GM12878 (cell line): ENCODE results near the gene DPF3. TPM values are rescaled to one million over a fixed set of nuclear protein-coding genes. Genes with fewer than 3 reads are reported as not detected.

Experiments
- ATAC-seq: fragments of 200-7000 bp; cut with Tn5 transposase; 3 replicates; pipeline ENCODE4 v1.9.1; 2020; ENCODE audit warnings: mild to moderate bottlenecking, moderate library complexity
- BruUV-seq: library from RNA; stranded (reverse); fragments of 400-500 nt; replicated peaks from 2 replicates; lab custom pipeline; 2021; lab: Mats Ljungman, UMichigan
- CTCF ChIA-PET: fragments of 300-600 bp; sonication (Branson Sonifier 250); formaldehyde crosslinking; extraction: SDS; loops from one replicate; lab custom pipeline; 2021; ENCODE audit warnings: inconsistent platforms; lab: Yijun Ruan, JAX
- POLR2A ChIA-PET: fragments of 350-600 bp; formaldehyde crosslinking; extraction: SDS; loops from one replicate; lab custom pipeline; 2021; ENCODE audit warnings: inconsistent platforms; lab: Charles Lee
- RAD21 ChIA-PET: fragments of 300-600 bp; sonication (Branson Sonifier 250); formaldehyde crosslinking; loops from one replicate; lab custom pipeline; 2023; ENCODE audit warnings: antibody characterized with exemption; ENCODE audit not compliant: unreplicated experiment; lab: Charles Lee
- SMC1A ChIA-PET: fragments of 300-600 bp; sonication (Branson Sonifier 250); formaldehyde crosslinking; loops from one replicate; lab custom pipeline; 2023; ENCODE audit not compliant: unreplicated experiment, uncharacterized antibody; lab: Charles Lee
- DNase-seq: peaks from one replicate; pipeline ENCODE4 v3.0.0-alpha.2; 2011; ENCODE audit warnings: low read depth, low spot score
- FAIRE-seq: peaks from 3 replicates; lab custom pipeline; 2011; peaks lifted over from hg19 to GRCh38; lab: Jason Lieb, UNC
- H2AFZ ChIP-seq: 2 replicates; pipeline ENCODE4 v1.6.0; 2011; ENCODE audit warnings: low read depth, low read length, control low read depth; ENCODE audit not compliant: control insufficient read depth
- H3K27ac ChIP-seq: 2 replicates; pipeline ENCODE4 v1.5.1; 2011; ENCODE audit warnings: control low read depth; ENCODE audit not compliant: control insufficient read depth, insufficient read depth
- H3K27me3 ChIP-seq, 2 experiments: replicated peaks in 1 of 2; 2 replicates each; pipeline versions ENCODE4 v1.6.0 to v1.6.1; 2011; ENCODE audit warnings: low read length in 1 of 2; ENCODE audit not compliant: control insufficient read depth in 2 of 2, insufficient read depth in 2 of 2
- H3K36me3 ChIP-seq, 2 experiments: 2 replicates each; pipeline ENCODE4 v1.5.1; 2011; ENCODE audit warnings: low read length in 1 of 2; ENCODE audit not compliant: control insufficient read depth in 2 of 2, insufficient read depth in 2 of 2
- H3K4me1 ChIP-seq: 2 replicates; pipeline ENCODE4 v1.6.1; 2011; ENCODE audit warnings: mild to moderate bottlenecking, low read length, moderate library complexity, mixed read lengths; ENCODE audit not compliant: control insufficient read depth, insufficient read depth
- H3K4me2 ChIP-seq: 2 replicates; pipeline ENCODE4 v1.6.0; 2011; ENCODE audit warnings: control low read depth; ENCODE audit not compliant: control insufficient read depth, insufficient read depth
- H3K4me3 ChIP-seq: fragments of 200-600 bp; sonication (generic); 2 replicates; pipeline ENCODE4 v1.5.1; 2016
- H3K79me2 ChIP-seq: 2 replicates; pipeline ENCODE4 v1.6.0; 2011; ENCODE audit warnings: low read length; ENCODE audit not compliant: control insufficient read depth, insufficient read depth
- H3K9ac ChIP-seq: 2 replicates; pipeline ENCODE4 v1.8.0; 2011; ENCODE audit warnings: low read length, control low read depth, mixed read lengths; ENCODE audit not compliant: control insufficient read depth, insufficient read depth
- H3K9me3 ChIP-seq: replicated peaks from 3 replicates; pipeline ENCODE4 v1.5.1; 2011; ENCODE audit warnings: mild to moderate bottlenecking, low read length; ENCODE audit not compliant: control insufficient read depth, insufficient read depth
- H4K20me1 ChIP-seq: 2 replicates; pipeline ENCODE4 v1.6.0; 2011; ENCODE audit not compliant: control insufficient read depth, insufficient read depth
- BHLHE40 ChIP-seq, 2 experiments: fragments of 450-650 bp in 1 of 2; IDR thresholded peaks; 2 replicates each; pipeline ENCODE4 v1.6.1; 2011 to 2017; ENCODE audit warnings: low read depth in 2 of 2, borderline replicate concordance in 1 of 2, improper control_type of control experiment in 1 of 2, low read length in 1 of 2, mild to moderate bottlenecking in 1 of 2
- EP300 ChIP-seq, 2 experiments: fragments of 150-350 bp in 1 of 2; IDR thresholded peaks; 2 replicates each; pipeline ENCODE4 v1.6.1; 2011 to 2012; ENCODE audit warnings: low read depth in 2 of 2, low read length in 2 of 2, borderline replicate concordance in 1 of 2, improper control_type of control experiment in 1 of 2, inconsistent platforms in 1 of 2; ENCODE audit not compliant: control insufficient read depth in 1 of 2
- FOXK2 ChIP-seq: fragments of 450-650 bp; IDR thresholded peaks from 2 replicates; pipeline ENCODE4 v1.6.1; 2017; ENCODE audit warnings: mild to moderate bottlenecking, moderate library complexity
- HDAC6 ChIP-seq: fragments of 200-600 bp; sonication (generic); IDR thresholded peaks from one replicate; pipeline ENCODE4 v1.8.0; 2017; ENCODE audit warnings: antibody characterized with exemption; ENCODE audit not compliant: unreplicated experiment
- MYB ChIP-seq: fragments of 150-350 bp; IDR thresholded peaks from 2 replicates; pipeline ENCODE4 v1.6.1; 2014; ENCODE audit warnings: mild to moderate bottlenecking, low read depth, low read length, borderline replicate concordance
- POLR2AphosphoS5 ChIP-seq: IDR thresholded peaks from 2 replicates; pipeline ENCODE4 v1.6.1; 2011; ENCODE audit warnings: mild to moderate bottlenecking, low read length, inconsistent platforms
- RAD51 ChIP-seq: fragments of 450-650 bp; IDR thresholded peaks from 2 replicates; pipeline ENCODE4 v1.6.1; 2016; ENCODE audit warnings: moderate library complexity, mild to moderate bottlenecking, inconsistent platforms
- RB1 ChIP-seq: fragments of 450-650 bp; formaldehyde crosslinking; IDR thresholded peaks from 2 replicates; pipeline ENCODE4 v1.6.1; 2017; ENCODE audit warnings: mild to moderate bottlenecking, borderline replicate concordance
- RELA ChIP-seq: fragments of 450-650 bp; IDR thresholded peaks from 2 replicates; pipeline ENCODE4 v1.8.0; 2014; ENCODE audit warnings: borderline replicate concordance; ENCODE audit not compliant: partially characterized antibody
- SPI1 ChIP-seq: IDR thresholded peaks from 2 replicates; pipeline ENCODE4 v1.6.1; 2011; ENCODE audit warnings: low read depth, mild to moderate bottlenecking, low read length, moderate library complexity, borderline replicate concordance; ENCODE audit not compliant: insufficient read depth
- SREBF1 ChIP-seq: IDR thresholded peaks from 2 replicates; pipeline ENCODE4 v1.6.1; 2012; ENCODE audit warnings: mild to moderate bottlenecking, low read length
- ZNF207 ChIP-seq: fragments of 450-650 bp; IDR thresholded peaks from 2 replicates; pipeline ENCODE4 v1.6.1; 2014; ENCODE audit warnings: antibody characterized with exemption, mild to moderate bottlenecking, borderline replicate concordance
- ZNF274 ChIP-seq: IDR thresholded peaks from one replicate; pipeline ENCODE4 v1.8.0; 2011; ENCODE audit not compliant: insufficient read length, insufficient read depth
- in situ Hi-C: fragments of 300-500 bp; cut with MboI; formaldehyde crosslinking; loops from 9 replicates; pipeline ENCODE4 v1.14.3; 2018; ENCODE audit warnings: mixed read lengths
- intact Hi-C: fragments of 100-400 bp; cut with micrococcal nuclease; formaldehyde crosslinking; loops from one replicate; pipeline ENCODE4 v1.14.2; 2022; ENCODE audit not compliant: unreplicated experiment
- polyA plus RNA-seq, 11 experiments: library from polyadenylated mRNA; depleted of rRNA in 4 of 11; unstranded in 6 of 11; stranded (reverse) in 5 of 11; fragments of >200 nt; fragmentation: Nextera tagmentation in 4 of 11; fragmentation: Illumina TruSeq in 1 of 11; extraction: Ambion mirVana in 4 of 11; extraction: Trizol in 1 of 11; gene quantifications; 1 replicate in 1 of 11; 2 replicates in 10 of 11; pipeline versions ENCODE4 v1.2.1 to v1.2.3, GENCODE V29; 2011 to 2016; ENCODE audit warnings: inconsistent platforms in 2 of 11, missing spikeins in 2 of 11, low read depth in 1 of 11
- total RNA-seq, 4 experiments: library from RNA; depleted of rRNA in 3 of 4; stranded (reverse); fragments of >200 nt in 3 of 4; fragmentation: Illumina TruSeq in 1 of 4; extraction: Trizol in 1 of 4; gene quantifications; 2 replicates each; pipeline versions ENCODE4 v1.2.1 to v1.2.3, GENCODE V29; 2013 to 2021

Gene DPF3
- total and polyA plus RNA-seq, 10 of the 15 experiments (the other 5 are each of a cell fraction or from before 2014, with no cell fraction given): 0.69 to 8.0 (median 2.2) TPM

DNA sequence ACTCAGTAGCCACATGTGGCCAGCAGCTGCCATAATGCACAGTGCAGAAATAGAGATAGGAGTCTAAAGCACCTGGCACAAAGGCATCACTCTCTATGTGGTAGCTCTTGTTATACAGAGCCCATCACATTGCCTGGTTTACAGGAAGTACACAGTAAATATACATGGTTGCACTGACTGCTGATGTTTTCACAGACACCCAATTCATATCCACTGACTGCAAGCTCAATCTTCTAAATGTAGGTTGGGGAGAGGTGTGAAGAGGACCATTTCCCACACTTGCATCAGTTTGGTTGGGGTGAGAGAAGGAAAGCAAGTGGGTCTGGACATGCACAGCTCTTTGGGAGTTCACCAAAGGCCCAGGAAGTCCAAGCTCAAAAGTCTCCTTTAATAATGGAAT lies 172.8 kb downstream of the DPF3 start:
- H3K27ac ChIP-seq: no peak overlapping the region
- FAIRE-seq (no peak), DNase-seq (no peak), ATAC-seq (no peak)
- H3K27me3 ChIP-seq: no peaks in the 10 kb centered on the region
- TF ChIP-seq BHLHE40 (IDR thresholded peaks at IDR 0.05; ENCODE audit: borderline replicate concordance in 1 of 2, low read depth in 2 of 2, low read length in 1 of 2) (no peak), MYB (no peak), FOXK2 (no peak), HDAC6 (no peak), RAD51 (no peak), RELA (no peak), POLR2AphosphoS5 (no peak), ZNF274 (no peak), SPI1 (no peak), EP300 (IDR thresholded peaks at IDR 0.05; ENCODE audit: borderline replicate concordance in 1 of 2, control insufficient read depth in 1 of 2, low read depth in 2 of 2, low read length in 2 of 2) (no peak), RB1 (no peak), SREBF1 (no peak), ZNF207 (no peak)
- H3K36me3 ChIP-seq: no peaks in the 10 kb centered on the region
- ChIA-PET RAD21 (interaction anchor here (0.6 to 1.2 kb wide), 3 partner anchors 173 to 751 kb away, joined by 3 read pairs; no protein-coding TSS in a partner anchor), SMC1A (interaction anchor here (0.6 to 1.6 kb wide), 8 partner anchors 17 to 907 kb away, joined by 3 to 7 read pairs (median 3); no protein-coding TSS in a partner anchor), CTCF (interaction anchor here (0.6 to 3.0 kb wide), 5 partner anchors 11 to 207 kb away, joined by 3 to 11 read pairs (median 3); no protein-coding TSS in a partner anchor), POLR2A (interaction anchor here (0.6 kb wide), 1 partner anchor 184 kb away, joined by 7 read pairs; no protein-coding TSS in a partner anchor)
- in situ Hi-C loops (no loop called here), intact Hi-C loops (loop anchor here (5.0 kb wide), 1 partner anchor 204 kb away; no protein-coding TSS in a partner anchor)
- no peaks in the 10 kb centered on the region for H4K20me1 ChIP-seq
- H3K9ac ChIP-seq: no peak overlapping the region
- no peaks in the 10 kb centered on the region for H3K9me3 ChIP-seq
- no peak overlapping the region for H2AFZ ChIP-seq
- no TSS peak for BruUV-seq
- H3K4me2 ChIP-seq: no peak overlapping the region
- H3K4me3 ChIP-seq: no peak overlapping the region
- peaks cover under 1% of the 10 kb centered on the region; the same call in 1 of the 2 replicates for H3K4me1 ChIP-seq
- H3K79me2 ChIP-seq: no peaks in the 10 kb centered on the region
